HG03175 (cell line): Measurements from ENCODE around the gene SLC5A11.

Experiments
- ATAC-seq: cut with Tn5 transposase; IDR thresholded peaks from one replicate; pipeline ENCODE4 v1.9.1; 2021; ENCODE audit warnings: mild to moderate bottlenecking, moderate library complexity; ENCODE audit not compliant: unreplicated experiment

Gene SLC5A11

GRCh38 chr16:24917236-24917635, 71.5 kb downstream of the SLC5A11 start:
- no peak for ATAC-seq

GRCh38 chr16:24917891-24918290, 72.1 kb downstream of the SLC5A11 start:
- no peak for ATAC-seq

- no peak for ATAC-seq
Observed at GRCh38 chr16:24918641-24919040, 72.9 kb downstream of the SLC5A11 start.

GRCh38 chr16:24919536-24919935, 73.8 kb downstream of the SLC5A11 start:
- no peak for ATAC-seq

GRCh38 chr16:24920568-24920967, 74.8 kb downstream of the SLC5A11 start:
- no peak for ATAC-seq

GRCh38 chr16:24921229-24921628, 75.5 kb downstream of the SLC5A11 start:
- ATAC-seq, result no peak

- ATAC-seq, result no peak
Observed at GRCh38 chr16:24925163-24925562, 79.4 kb downstream of the SLC5A11 start.

GRCh38 chr16:24929409-24929808, 83.6 kb downstream of the SLC5A11 start:
- ATAC-seq, result no peak

- no peak for ATAC-seq
Observed at GRCh38 chr16:24930440-24930839, 84.7 kb downstream of the SLC5A11 start.

GRCh38 chr16:24931091-24931490, 85.3 kb downstream of the SLC5A11 start:
- no peak for ATAC-seq

GRCh38 chr16:24935336-24935735, 89.6 kb downstream of the SLC5A11 start:
- no peak for ATAC-seq

GRCh38 chr16:24936151-24936550, 90.4 kb downstream of the SLC5A11 start:
- ATAC-seq, result no peak

- ATAC-seq, result no peak
Observed at GRCh38 chr16:24939224-24939623, 93.5 kb downstream of the SLC5A11 start.

- ATAC-seq, result no peak
Observed at GRCh38 chr16:24939738-24940137, 94.0 kb downstream of the SLC5A11 start.

- ATAC-seq, result no peak
Observed at GRCh38 chr16:24943471-24943870, 97.7 kb downstream of the SLC5A11 start.

- no peak for ATAC-seq
Observed at GRCh38 chr16:24944206-24944605, 98.4 kb downstream of the SLC5A11 start.

GRCh38 chr16:24946155-24946554, 100.4 kb downstream of the SLC5A11 start:
- ATAC-seq, result no peak

GRCh38 chr16:24950275-24950674, 104.5 kb downstream of the SLC5A11 start:
- ATAC-seq, result no peak

- no peak for ATAC-seq
Observed at GRCh38 chr16:24953306-24953705, 107.5 kb downstream of the SLC5A11 start.

- no peak for ATAC-seq
Observed at GRCh38 chr16:24953721-24954120, 108.0 kb downstream of the SLC5A11 start.

- ATAC-seq, result no peak
Observed at GRCh38 chr16:24954137-24954536, 108.4 kb downstream of the SLC5A11 start.

- no peak for ATAC-seq
Observed at GRCh38 chr16:24955975-24956731, 110.4 kb downstream of the SLC5A11 start.

GRCh38 chr16:24957887-24958286, 112.1 kb downstream of the SLC5A11 start:
- no peak for ATAC-seq
